Fibroblast of skin of right quadriceps (primary cell): ENCODE measurements around the gene RRAS.

Experiments used
- DNase-seq: peaks from one replicate; pipeline ENCODE4 v3.0.0-alpha.2; 2013

The RRAS gene

DNA sequence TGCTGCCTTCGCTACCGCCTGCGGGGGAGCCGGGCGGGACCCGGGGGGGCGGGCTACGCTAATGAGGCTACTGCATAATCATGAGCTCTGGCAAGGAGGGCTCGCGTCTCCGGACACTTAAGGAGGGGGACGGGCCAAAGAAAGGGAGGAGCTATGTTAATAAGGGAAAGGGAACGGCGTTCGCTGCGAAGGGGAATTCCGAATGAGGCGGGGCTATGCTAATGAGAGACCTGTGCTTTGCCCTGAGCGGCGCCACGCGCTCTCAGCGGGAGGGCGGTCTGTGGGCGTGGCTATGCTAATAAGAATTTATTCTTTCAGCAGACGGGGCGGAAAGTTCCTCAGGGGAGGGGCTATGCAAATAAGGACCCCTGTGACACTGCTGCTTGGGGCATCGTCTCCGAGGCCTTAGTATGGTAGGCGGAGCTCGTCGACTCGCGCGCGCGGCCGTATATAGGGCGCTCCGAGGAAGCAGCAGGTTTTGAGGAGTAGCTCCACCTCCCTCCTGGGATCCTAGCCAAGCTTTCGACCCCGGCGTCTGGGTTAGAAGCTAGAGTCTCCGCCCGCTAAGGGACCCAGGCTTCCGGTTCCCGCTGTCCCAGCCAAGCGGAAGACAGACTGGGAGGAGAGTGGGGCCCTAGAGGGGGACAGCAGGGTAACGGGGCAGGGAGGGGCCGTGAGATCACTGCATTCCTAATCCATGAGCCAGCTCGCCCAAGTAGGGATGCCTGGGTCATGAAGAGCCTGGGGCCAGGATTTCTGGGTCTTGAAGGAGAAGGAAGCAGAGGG is at the start of gene RRAS:
RRAS (minus strand) TSS at position 31 of the 786 bp plus-strand sequence. CDS start 45 bp downstream, outside the sequence.
- DNase-seq = peak; percentile 100

DNA sequence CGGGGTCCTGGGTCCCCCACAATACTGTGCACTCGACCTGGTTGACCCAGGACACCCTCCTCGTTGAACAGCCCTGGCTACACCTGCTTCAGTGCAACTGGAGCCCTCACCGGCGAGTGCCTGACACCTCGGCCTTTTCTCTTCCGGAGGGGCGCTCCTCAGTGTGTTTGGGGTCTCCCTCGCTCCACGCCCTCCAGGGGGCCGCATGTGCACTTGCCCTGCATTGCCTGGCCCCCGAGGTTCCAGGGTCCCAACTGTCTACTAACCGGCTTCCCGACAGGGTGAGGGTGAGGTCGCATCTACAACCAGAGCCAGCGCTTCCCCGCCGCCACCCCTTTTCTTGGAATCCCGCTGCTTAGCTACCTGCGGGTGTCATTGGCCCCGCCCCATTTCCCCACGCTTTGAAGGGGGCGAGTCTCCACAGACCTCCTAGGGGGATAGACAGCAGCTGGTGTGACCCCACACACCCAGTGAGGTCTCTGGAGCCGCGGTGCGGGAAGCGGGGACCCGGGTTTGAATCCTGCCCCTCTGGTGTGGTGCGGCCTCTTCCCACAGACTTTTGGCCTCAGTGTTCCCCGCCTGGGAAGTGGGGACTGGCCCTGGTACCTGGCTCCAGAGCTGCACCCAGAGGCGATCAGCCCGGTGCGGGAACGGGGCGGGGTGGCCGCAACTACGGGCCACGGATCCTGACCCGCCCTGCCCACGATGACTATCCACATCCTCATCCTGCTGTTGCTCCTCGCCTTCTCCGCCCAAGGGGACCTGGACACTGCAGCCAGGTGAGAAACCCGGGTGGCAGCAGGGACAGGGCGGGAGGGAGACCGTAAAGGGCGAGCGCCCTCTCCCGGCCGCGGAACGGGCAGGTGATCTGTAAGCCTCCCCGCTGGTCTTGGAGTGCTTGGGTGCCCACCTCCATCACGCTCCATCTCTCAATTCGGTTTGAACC is 49.5 kb upstream of the RRAS start, which contains the start of gene ADM5:
ADM5 (plus strand) TSS at position 462 of the 946 bp plus-strand sequence; CDS start at position 706, 244 bp downstream.
- DNase-seq = no peak

DNA sequence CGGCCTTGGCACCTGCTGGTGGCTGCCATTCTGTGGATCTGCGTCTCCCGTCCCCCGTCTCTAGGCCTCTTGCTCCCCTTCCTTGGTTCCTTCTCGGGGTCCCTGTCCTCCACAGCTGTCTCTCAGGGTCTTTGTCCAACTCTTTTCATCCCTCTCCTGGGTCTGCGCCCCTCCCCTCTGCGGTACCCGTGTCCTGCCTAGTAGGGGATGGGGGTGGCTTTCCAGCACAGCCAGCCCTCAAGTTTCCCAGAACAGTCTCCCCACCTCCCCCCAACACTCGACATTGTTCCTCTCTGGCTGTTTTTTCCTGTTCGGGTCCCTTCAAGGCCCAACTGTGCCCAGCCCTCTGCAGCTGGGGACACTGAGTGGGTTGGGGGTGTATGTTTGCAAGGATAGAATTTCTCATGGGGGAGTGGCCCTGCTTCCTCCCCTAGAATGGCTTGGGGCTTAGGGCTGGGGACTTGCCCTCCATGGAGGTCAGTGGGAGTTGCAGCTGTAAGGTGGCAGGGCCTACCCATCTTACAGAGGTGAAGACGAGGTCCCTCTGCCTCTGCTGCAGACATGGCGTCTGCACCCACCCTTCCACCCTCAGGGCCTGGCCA is 48.7 kb upstream of the RRAS start:
- no peak for DNase-seq

DNA sequence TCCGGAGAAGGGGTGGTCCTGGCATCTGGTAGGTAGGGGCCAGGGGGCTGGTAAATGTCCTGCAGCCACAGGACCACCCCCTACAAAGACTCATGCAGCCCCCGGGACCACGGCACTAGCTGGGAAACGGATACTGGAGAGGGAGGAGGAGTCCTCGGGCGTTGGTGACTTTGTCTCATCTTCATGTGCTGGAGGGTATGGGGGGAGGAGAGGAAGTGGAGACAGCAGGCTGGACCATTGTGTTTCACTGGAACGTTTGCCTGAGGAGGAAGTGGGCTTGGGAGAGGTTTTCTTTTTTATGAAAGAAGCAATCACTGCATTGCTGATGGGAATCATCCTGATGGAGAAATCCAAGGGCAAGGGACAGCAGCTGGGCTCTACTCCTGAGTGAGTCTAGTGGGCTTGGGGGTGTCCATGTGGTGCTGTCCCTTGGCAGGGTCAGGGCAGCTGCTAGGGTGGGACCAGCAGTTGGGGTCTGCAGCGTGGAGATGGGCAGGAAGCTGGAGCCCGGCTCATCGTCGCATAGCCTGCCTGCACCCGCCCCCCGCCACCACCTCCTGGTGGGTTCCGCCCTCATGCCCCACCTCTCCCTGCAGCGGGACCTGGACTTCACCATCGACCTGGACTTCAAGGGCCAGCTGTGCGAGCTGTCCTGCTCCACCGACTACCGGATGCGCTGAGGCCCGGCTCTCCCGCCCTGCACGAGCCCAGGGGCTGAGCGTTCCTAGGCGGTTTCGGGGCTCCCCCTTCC is 47.8 kb upstream of the RRAS start:
- DNase-seq = peak; percentile 45

DNA sequence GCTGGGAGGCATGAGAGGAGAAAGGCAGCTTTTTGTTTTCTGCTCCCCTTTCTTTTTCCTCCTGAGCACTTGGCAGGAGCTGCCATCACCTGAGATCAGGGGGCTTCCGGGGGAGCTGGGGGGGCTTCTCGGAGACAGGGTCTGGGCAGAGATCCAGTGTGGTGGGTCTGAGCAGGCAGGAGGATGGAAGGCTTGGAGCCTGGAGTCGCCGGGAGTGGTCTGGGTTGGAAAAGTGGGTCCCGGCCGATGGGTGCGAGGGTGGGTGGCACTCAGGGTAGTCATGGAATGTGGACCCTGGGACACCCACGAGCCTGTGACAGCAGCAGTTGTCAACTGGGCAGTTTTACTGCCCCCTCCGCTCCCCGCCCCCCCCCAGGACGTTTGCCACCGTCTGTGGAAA is 47.2 kb upstream of the RRAS start:
- no peak for DNase-seq

DNA sequence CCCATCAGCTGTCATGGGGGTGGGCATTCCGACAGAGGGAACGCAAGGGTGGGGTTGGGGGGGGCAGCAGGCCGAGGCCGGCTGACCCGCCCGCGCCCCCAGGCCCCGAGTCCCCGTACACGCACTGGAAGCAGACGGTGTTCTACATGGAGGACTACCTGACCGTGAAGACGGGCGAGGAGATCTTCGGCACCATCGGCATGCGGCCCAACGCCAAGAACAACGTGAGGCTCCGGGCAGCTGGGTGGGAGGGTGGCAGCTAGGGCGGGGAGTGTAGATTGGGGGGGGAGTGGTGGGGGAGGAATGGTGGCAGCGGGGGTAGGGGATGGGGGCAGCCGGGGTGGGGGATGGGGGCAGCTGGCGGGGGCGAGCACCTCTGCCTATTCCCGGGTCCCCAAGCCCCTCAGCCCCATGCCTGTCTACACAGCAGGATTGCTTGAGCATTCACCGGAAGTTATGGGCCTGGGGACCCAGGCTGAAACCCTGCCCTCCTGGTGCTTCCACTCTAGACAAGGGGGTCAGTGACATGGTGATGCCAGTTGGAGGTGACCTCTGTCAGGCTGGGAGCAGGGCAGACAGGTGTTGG is 46.7 kb upstream of the RRAS start:
- DNase-seq = no peak

DNA sequence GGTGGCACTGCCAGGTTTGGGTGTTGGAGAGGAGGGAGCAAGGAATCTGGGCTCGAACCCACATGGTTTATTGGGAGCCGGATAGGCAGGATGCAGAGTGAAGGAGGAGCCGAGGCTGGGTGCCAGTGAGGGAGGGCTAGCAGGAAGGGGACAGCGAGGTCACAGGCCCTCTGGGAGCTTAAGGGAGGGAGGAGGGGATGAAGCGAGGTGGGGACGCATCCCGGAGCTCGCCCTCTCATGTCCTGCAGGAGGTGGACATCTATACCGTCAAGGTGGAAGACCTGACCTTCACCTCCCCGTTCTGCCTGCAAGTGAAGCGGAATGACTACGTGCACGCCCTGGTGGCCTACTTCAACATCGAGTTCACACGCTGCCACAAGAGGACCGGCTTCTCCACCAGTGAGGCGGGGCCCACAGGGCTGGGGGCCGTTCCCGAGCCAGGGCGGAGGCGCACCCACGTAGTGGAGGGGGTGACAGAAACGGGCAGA is 45.9 kb upstream of the RRAS start:
- no peak for DNase-seq

DNA sequence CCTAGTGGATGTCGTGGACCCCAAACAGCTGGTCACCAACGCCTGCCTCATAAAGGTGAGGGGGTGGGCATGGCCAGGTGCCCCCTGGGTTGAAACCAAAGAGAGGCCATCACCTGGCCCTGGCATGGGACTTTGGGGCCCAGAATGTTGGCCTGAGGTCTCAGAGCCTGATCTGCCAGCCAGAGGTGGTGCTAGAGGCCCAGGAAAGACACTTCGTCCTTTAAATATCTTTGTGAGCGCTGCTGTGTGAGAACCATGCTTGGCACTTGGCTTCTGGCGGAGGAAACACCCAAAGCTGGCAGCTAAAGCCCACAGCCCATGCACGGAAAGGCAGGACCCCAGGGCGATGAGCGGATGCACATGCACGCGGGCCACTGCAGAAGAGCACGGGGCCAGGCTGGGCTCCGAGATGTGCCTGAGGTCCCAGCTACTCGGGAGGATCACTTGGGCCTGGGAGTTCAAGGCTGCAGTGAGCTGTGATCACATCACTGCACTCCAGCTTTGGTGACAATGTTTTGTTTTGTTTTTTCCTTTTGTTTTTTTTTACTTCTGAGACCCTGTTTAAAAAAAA is 45.1 kb upstream of the RRAS start:
- no peak for DNase-seq

DNA sequence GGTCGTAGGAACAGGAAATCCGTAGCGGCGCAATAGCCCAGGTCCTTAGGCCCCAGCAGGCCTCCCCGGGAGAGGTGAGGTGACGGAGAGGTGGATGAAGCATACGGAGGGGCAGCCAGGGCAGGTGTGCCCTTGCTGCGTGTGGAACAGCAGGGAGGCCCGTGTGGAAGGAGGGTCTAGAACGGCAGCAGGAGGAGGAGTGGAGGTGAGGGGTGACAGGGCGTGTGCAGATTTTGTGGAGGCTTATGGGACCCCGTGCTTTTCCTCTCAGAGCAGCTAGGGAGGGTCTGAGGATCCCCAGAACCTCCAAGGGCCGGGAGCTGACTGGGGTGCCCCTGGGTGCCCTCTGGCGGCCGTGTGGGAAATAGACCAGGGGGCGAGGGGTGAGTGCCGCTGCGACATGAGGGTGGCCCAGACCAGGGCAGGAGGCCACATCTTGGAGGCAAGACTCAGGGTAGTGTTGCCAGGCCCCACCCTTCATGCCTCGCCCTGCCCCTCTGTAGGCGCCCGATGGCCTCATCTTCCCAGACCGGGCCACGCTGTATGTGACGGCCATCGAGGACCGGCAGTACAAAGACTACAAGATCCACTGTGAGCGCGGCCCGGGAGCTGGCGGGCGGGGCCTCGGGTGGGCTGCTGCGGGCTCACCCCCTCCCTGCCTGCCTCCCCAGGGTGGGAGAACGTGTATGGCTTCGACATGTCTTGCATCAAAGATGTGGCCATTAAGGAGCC is 44.5 kb upstream of the RRAS start:
- DNase-seq = no peak

DNA sequence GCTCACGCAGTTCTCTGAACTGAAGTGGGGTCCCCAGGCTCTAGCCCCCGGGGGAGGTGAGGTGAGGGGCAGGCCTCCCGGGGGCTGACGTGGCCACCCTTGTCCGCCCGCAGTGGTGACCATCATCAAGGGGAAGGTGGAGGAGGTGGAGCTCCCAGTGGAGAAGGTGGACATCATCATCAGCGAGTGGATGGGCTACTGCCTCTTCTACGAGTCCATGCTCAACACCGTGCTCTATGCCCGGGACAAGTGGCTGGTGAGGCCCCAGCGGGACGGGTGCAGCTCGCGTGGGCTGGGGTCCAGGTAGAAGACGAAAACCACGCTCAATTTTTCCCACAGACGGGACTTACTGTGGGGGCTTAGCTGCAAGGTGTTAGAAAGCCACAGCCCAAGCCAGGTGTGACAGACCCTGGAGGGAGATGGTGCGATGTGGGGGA is 43.9 kb upstream of the RRAS start:
- DNase-seq = no peak

DNA sequence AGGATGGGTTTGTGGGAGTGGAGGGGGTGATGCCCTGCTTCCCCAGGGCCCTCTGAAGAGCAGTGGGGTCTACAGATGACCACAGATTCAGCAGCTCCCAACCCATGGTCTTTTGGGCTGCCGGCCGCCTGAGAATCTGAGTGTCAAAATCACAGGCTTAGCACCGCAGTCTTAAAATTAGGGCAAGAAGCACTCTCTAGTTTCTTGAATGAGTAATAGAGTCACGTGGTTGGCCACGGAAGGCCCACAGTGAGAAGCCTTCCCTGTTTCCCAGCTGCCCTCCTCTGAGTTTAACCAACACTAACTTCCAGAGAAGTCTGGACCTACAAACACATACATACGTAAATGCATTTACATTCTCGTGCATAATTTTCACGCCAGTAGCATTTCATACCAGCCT is 42.3 kb upstream of the RRAS start:
- DNase-seq = no peak

DNA sequence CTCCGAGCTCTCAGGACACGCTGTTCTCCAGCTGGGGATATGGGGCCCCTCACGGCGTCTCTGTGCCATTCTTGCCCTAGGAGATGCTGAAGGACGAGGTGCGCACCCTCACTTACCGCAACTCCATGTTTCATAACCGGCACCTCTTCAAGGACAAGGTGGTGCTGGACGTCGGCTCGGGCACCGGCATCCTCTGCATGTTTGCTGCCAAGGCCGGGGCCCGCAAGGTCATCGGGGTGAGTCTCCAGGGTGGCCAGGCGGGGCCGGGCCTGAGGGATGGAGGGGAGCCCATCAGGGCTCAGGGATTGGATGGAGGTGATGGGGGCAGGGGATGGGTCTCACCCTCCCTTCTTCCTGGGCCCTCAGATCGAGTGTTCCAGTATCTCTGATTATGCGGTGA is 41.9 kb upstream of the RRAS start:
- DNase-seq = no peak

DNA sequence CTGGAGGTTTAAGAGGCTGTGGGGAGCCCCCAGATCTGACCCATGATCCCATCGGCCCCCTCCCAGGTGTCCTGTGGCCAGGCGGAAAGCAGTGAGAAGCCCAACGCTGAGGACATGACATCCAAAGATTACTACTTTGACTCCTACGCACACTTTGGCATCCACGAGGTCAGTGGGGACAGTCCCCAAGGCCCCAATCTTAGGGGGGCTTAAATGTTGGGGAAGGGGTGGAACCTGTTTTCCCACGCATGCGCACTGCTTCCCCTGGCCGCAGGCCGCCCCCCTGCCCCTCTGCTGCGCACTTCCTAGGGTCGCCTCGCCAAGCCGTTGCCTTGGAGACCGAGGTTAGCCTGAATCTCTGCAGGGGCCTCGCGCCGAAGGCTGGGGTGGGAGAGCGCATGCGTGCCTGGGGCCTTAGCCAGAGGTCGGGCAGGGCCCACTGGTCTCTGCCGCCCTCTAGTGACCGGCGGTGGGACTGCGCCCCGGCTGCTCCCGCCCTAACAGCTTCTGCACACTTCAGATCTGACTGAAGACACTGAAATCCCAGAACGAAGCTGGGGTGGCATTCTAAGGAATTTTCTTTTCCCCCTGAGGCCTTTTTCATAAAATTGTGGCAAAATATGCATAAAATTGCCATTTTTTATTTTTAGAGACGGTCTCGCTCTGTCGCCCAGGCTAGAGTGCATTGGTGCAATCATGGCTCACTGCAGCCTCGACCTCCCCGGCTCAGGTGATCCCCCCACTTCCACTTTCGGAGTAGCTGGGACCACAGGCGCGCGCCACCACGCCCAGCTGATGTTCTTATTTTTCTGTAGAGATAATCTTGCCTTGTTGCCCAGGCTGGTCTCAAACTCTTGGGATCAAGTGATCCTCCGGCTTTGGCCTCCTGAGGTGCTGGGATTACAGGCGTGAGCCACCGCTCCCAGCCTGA is 40.7 kb upstream of the RRAS start:
- peak; percentile 78 for DNase-seq

DNA sequence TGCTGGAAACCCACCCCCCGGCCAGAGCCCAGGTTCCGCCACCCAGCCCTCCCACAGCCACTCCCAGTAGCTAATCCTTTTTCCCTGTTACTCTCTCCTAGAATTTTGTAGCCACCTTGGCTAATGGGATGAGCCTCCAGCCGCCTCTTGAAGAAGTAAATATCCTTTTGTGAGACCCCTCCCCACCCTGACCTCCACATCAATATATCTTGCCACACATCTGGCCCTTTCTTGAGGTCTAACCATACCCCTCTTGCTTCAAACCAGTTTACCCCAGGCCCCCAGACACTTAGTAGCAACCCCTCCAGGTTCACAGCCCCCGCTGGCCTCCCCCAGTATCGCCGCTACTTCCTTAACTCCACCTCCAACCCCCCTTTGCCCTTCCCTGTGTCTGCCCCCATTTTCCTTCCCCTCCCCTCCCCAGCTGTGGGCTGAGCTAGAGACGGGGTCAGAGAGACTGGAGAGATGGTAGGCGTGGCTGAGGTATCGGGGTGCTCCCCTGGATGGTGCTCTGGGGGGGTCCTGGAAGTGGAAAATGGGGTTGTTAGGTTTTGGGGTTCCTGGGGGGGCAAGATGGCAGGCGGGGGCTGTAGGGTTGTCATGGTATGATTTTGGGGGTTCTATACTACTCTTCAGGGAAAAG is 39.9 kb upstream of the RRAS start:
- DNase-seq = no peak

DNA sequence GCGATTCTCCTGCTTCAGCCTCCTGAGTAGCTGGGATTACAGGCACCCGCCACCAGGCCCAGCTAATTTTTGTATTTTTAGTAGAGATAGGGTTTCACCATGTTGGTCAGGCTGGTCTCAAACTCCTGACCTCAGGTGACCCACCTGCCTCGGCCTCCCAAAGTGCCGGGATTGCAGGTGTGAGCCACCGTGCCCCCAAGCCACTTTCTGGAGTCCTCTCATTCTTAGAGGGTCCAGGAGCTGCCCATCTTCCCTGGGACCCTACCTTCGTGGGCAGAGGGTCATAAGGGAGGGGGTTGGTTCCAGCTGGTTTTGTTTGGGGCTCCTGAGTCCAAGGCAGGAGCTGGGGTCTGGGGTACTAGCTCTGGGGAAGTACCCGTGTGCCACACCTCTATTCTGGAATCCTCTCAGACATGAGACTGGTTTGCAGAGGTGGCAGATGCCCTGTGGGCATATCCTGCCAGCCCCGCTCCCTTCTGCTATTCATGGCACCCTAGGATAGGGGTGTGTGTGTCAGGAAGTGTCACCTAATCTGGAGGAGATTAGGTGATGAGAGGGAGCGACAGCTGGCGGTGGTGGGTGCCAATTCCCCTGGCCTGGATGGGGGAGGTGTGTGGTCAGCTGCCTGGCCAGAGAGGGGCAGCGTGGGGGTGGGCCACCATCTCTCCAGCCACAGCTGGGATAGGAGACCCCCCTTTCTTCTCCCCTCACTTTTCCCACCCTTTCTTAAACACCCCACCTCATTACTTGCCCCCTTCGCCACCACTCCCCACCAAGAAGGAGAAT is 39.2 kb upstream of the RRAS start:
- DNase-seq = no peak

DNA sequence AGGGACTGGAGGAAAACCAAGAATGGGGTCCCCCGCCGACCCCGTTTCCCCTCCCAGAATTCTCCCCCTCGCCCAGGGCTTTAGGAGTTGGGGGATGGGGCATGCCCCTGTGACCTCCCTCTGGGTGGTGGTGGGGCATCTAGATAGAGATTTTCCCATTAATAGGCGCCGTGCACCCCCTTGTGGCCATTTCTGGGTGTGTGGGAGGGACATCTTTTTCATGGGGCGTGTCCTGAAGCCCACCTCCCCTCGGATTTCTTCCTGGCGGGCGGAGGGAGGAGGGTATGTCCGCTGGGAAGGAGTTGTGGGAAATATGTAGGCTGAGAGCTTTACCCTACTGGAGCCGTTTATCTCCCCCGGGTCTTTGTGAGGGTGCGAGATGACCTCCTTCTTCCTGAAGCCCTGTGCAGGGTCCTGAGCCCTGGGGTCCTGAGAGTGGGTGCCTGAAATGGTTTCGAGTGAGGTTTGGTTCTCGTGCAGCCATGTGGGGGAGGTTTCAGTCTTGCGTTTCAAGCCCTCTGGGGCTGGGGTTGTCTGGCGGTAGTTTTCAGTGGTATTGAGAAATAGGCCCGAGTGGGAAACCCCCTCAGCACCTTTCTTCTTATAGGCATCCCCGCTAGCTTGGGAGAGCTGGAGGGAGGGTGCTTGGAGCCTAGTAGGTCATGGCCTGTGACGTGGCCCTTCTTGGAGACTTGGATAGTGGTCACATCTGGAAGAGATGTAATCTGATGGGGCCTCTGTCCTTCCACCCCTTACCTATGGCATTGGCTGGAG is 38.1 kb upstream of the RRAS start:
- DNase-seq = peak; percentile 72

DNA sequence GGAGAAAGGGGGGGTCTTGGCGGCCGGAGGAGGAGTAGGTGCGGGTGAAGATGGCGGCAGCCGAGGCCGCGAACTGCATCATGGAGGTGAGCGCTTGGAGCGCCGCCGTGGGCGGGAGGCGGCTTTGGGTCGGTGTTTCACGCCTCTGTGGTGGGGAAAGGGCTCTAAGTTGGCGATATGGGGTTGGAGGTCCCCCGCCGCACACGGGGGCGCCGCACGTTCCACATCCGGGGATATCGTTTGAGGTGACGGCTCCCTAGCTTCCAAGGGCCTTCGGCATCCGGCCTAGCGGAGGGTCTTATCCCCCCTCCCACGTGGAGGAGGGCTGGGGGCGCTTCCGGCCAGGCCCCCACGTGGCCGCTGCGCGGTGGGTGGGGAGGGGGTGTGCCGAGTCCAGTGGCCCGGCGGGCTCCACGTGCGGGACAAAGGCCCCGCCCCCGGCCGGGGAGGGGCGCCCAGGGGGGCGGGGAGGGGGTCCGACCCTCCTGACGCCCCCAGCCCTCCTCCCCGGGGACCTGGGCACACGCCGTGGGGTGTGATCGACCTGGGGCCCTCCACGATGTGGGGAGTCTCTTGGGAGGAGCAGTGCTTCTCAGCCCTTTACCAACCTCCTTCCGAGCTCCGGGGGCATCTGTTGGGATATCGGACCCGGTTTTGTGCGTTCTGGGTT is 37.4 kb upstream of the RRAS start, which contains the start of gene PRMT1:
PRMT1 (plus strand) TSS at position 41 of the 670 bp plus-strand sequence; CDS start at position 51, 10 bp downstream.
- DNase-seq = peak; percentile 37
